MG63 (cell line): ENCODE data around the gene ETS1. TPM values are rescaled to one million over a fixed set of nuclear protein-coding genes. Genes with fewer than 3 reads are reported as not detected.
A peak's percentile ranks its signal among the peaks of the same experiment; 100 is the strongest.

Experiments
- DNase-seq: peaks from one replicate; pipeline ENCODE4 v3.0.0-alpha.2; 2020
- H3K27me3 ChIP-seq: fragments of 250-450 bp; sonication (Bioruptor Pico); 2 replicates; pipeline ENCODE4 v1.5.1; 2020; ENCODE audit warnings: mild to moderate bottlenecking, moderate library complexity
- H3K36me3 ChIP-seq: fragments of 250-450 bp; sonication (Bioruptor Pico); 2 replicates; pipeline ENCODE4 v1.5.1; 2020; ENCODE audit warnings: mild to moderate bottlenecking, moderate library complexity
- H3K4me3 ChIP-seq: fragments of 250-450 bp; sonication (Bioruptor Pico); 2 replicates; pipeline ENCODE4 v1.5.1; 2020; ENCODE audit warnings: mild to moderate bottlenecking, moderate library complexity
- H3K9me3 ChIP-seq: fragments of 250-450 bp; sonication (Bioruptor Pico); 2 replicates; pipeline ENCODE4 v1.5.1; 2020; ENCODE audit warnings: mild to moderate bottlenecking, moderate library complexity
- total RNA-seq: library from RNA; depleted of rRNA; stranded (reverse); fragments of >200 nt; shearing (Covaris generic); gene quantifications from 2 replicates; pipeline ENCODE4 v1.2.3, GENCODE V29; 2014; ENCODE audit warnings: low replicate concordance

The ETS1 gene
- total RNA-seq, 1 experiment from 2014 or later: 70.5 TPM

- no peaks in the 10 kb centered on the region for H3K27me3 ChIP-seq
- H3K4me3 ChIP-seq: no peak overlapping the region
- H3K9me3 ChIP-seq: no peaks in the 10 kb centered on the region
- no peak for DNase-seq
- H3K36me3 ChIP-seq: peaks cover 94% of the 10 kb centered on the region
Measured at GRCh38 chr11:128480665-128481064, 106.7 kb downstream of the ETS1 start.

- Histone ChIP-seq H3K9me3 (no peaks in the 10 kb centered on the region), H3K27me3 (no peaks in the 10 kb centered on the region), H3K4me3 (no peak overlapping the region), H3K36me3 (peaks cover 92% of the 10 kb centered on the region)
- no peak for DNase-seq
Measured at GRCh38 chr11:128480066-128480465, 107.3 kb downstream of the ETS1 start.

DNA sequence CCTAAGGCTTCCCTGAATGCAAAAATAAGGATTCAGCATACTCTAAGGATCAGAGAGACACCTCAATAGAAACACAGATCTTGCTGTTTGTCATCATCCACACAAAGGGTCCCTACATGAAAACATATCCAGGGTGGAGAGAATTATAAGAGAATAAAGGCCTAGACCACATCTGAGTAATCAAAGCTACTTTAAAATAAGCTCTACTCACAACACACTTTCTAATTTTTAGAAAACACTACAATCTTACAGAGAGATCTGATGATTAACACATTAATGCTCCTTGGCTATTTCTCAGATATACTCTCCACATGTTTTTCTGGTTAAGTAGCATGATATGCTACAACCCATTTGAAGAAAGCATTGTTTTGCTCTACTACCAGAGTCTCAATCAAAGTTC is 108.2 kb downstream of the ETS1 start:
- Histone ChIP-seq H3K36me3 (peaks cover 92% of the 10 kb centered on the region), H3K27me3 (no peaks in the 10 kb centered on the region), H3K9me3 (no peaks in the 10 kb centered on the region), H3K4me3 (no peak overlapping the region)
- DNase-seq: no peak

GRCh38 chr11:128478305-128478704 is 109.1 kb downstream of the ETS1 start:
- Histone ChIP-seq H3K9me3 (no peaks in the 10 kb centered on the region), H3K36me3 (peaks cover 92% of the 10 kb centered on the region), H3K27me3 (no peaks in the 10 kb centered on the region), H3K4me3 (no peak overlapping the region)
- no peak for DNase-seq

GRCh38 chr11:128477811-128478210 is 109.5 kb downstream of the ETS1 start:
- Histone ChIP-seq H3K27me3 (no peaks in the 10 kb centered on the region), H3K9me3 (no peaks in the 10 kb centered on the region), H3K4me3 (no peak overlapping the region), H3K36me3 (peaks cover 92% of the 10 kb centered on the region)
- DNase-seq: no peak

DNA sequence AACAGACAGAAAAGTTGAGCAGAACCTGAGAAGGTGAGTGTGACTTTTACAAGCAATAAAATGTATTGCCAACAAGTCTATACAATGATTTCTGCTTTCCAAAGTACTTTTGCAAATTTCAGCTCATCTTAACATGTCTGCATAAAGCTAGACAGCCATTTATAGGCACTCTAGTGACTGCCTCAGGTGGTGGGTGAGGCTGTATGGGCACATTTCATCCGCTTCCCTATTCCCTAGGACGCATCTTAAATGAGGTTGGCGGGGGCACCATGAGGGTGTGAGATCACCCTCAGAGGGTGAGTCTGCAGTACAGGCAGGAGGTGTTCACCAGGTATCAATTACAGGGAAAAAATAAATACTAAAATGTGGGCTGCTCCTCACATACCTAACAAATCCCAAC is 110.1 kb downstream of the ETS1 start:
- Histone ChIP-seq H3K9me3 (no peaks in the 10 kb centered on the region), H3K27me3 (no peaks in the 10 kb centered on the region), H3K36me3 (peaks cover 92% of the 10 kb centered on the region), H3K4me3 (no peak overlapping the region)
- no peak for DNase-seq

DNA sequence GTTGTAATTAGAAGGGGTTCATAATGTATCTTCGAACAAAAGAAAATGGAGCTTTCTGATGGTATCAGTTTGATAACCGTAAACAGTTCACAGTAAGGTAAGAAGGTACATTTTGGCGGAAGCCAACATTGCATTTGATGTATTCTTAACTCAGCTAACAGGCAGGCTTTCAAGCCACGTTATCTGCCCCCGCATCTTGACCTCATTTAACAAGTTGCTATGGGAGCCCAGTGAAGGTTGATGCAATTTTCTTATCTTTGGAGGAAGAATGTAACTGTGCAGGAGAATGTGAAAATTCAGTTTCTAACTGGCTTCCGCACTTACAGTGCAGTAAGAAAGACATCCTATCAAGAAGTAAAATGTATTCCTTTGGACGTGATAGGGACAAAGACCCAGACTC is 110.6 kb downstream of the ETS1 start:
- Histone ChIP-seq H3K4me3 (no peak overlapping the region), H3K27me3 (no peaks in the 10 kb centered on the region), H3K9me3 (no peaks in the 10 kb centered on the region), H3K36me3 (peaks cover 92% of the 10 kb centered on the region)
- no peak for DNase-seq

DNA sequence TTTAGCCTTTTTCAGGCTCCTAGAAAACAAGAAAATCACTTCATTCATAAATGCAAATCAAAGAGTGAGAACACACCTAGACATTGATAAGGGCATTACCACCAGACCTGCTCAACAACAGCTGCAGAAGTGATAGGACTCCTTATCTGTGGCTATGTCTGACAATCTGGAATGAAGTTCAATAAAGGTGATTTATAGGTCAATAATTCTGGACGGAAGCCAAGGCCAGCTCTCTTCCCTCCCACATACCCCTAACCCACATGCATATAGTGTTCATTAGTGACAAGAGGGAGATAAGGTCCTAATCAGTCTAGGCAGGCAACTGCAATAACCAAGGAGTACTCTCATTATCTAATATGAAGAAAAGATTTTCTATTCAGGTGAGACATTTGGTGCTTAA is 111.3 kb downstream of the ETS1 start:
- peaks cover 92% of the 10 kb centered on the region for H3K36me3 ChIP-seq
- no peaks in the 10 kb centered on the region for H3K9me3 ChIP-seq
- H3K4me3 ChIP-seq: no peak overlapping the region
- no peaks in the 10 kb centered on the region for H3K27me3 ChIP-seq
- no peak for DNase-seq

- Histone ChIP-seq H3K36me3 (peaks cover 95% of the 10 kb centered on the region), H3K4me3 (no peak overlapping the region), H3K27me3 (no peaks in the 10 kb centered on the region), H3K9me3 (no peaks in the 10 kb centered on the region)
- no peak for DNase-seq
Measured at GRCh38 chr11:128474036-128474874, 113.1 kb downstream of the ETS1 start.

GRCh38 chr11:128473636-128474035 is 113.7 kb downstream of the ETS1 start:
- DNase-seq: no peak
- Histone ChIP-seq H3K36me3 (peaks cover 93% of the 10 kb centered on the region), H3K27me3 (no peaks in the 10 kb centered on the region), H3K4me3 (no peak overlapping the region), H3K9me3 (no peaks in the 10 kb centered on the region)

GRCh38 chr11:128472128-128473089 is 114.9 kb downstream of the ETS1 start:
- no peak for DNase-seq
- H3K36me3 ChIP-seq: peaks cover 96% of the 10 kb centered on the region
- H3K27me3 ChIP-seq: no peaks in the 10 kb centered on the region

GRCh38 chr11:128471138-128471661 is 116.2 kb downstream of the ETS1 start:
- no peak for DNase-seq
- H3K9me3 ChIP-seq: no peaks in the 10 kb centered on the region
- H3K4me3 ChIP-seq: no peak overlapping the region
- peaks cover 94% of the 10 kb centered on the region for H3K36me3 ChIP-seq
- no peaks in the 10 kb centered on the region for H3K27me3 ChIP-seq

More at GRCh38 chr11:128472128-128473089, 114.9 kb downstream of the ETS1 start:
- no peaks in the 10 kb centered on the region for H3K9me3 ChIP-seq
- no peak overlapping the region for H3K4me3 ChIP-seq

GRCh38 chr11:128470081-128470480 is 117.3 kb downstream of the ETS1 start:
- no peak overlapping the region for H3K4me3 ChIP-seq
- H3K9me3 ChIP-seq: no peaks in the 10 kb centered on the region
- H3K27me3 ChIP-seq: no peaks in the 10 kb centered on the region
- H3K36me3 ChIP-seq: peaks cover 91% of the 10 kb centered on the region
- DNase-seq: no peak

- no peaks in the 10 kb centered on the region for H3K9me3 ChIP-seq
- H3K27me3 ChIP-seq: no peaks in the 10 kb centered on the region
- H3K36me3 ChIP-seq: peaks cover 89% of the 10 kb centered on the region
- H3K4me3 ChIP-seq: no peak overlapping the region
- DNase-seq: no peak
Measured at GRCh38 chr11:128469220-128469619, 118.1 kb downstream of the ETS1 start.

GRCh38 chr11:128468111-128468510 is 119.2 kb downstream of the ETS1 start:
- Histone ChIP-seq H3K27me3 (no peaks in the 10 kb centered on the region), H3K9me3 (no peaks in the 10 kb centered on the region), H3K36me3 (peaks cover 86% of the 10 kb centered on the region), H3K4me3 (no peak overlapping the region)
- no peak for DNase-seq

GRCh38 chr11:128467610-128468041 is 119.7 kb downstream of the ETS1 start:
- H3K4me3 ChIP-seq: no peak overlapping the region
- no peaks in the 10 kb centered on the region for H3K27me3 ChIP-seq
- peaks cover 86% of the 10 kb centered on the region for H3K36me3 ChIP-seq
- H3K9me3 ChIP-seq: no peaks in the 10 kb centered on the region
- peak; percentile 74 for DNase-seq

- H3K9me3 ChIP-seq: no peaks in the 10 kb centered on the region
- H3K27me3 ChIP-seq: no peaks in the 10 kb centered on the region
- H3K4me3 ChIP-seq: no peak overlapping the region
- DNase-seq: no peak
- H3K36me3 ChIP-seq: peaks cover 86% of the 10 kb centered on the region
Measured at GRCh38 chr11:128467041-128467440, 120.3 kb downstream of the ETS1 start.
